Limb (tissue), 2 donors: ENCODE results near the gene PBOV1.

Experiments
- DNase-seq, 2 donors: peaks; one replicate each; pipeline ENCODE4 v3.0.0-alpha.2; 2016; ENCODE audit errors: extremely low spot score in 2 of 2

PBOV1 gene

GRCh38 chr6:138205437-138206094, 12.7 kb downstream of the PBOV1 start:
- no peak for DNase-seq

DNA sequence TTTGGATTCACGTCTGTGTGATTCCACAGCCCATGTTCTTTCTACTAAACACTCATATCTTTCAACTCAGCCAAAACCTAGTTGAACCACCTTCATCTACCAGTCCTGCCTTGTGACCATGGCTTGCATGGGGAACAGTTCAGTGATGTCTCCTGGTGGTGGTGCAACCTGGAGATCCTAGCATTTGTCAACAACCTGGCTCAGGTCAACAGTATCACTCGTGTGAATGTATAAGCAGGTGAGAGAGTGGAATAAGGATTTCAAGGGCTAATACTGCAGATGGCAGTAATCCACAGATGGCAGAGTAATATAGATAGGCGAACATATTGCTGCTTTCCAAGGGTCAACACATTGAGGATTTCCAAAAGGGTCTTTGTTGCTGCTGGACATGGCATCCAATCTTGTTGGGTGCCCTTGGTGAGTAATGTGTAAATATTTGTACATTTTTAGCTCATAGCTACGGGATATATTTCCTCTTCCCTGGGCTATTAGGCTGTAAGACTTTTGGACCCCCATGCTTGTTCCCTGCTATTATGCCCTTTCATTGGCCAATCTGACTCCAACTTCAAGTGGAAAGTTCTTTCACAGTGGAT, 13.4 kb downstream of the PBOV1 start:
- DNase-seq, result no peak

DNA sequence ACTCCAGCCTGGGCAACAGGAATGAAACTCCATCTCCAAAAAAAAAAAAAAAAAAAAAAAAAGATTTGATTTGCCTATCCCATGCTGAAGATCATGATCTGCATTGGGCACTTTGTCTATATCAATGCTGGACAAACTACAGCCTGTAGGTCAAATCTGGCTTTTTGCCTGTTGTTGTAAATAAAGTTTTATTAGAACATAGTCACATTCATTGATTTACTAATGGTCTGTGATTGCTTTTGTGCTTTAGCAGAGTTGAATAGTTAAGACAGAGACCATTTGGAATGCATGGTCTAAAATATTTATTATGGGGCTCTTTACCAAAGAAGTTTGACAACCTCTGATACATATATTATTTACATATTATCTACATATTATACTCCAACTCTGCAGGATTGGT, 14.0 kb downstream of the PBOV1 start:
- no peak for DNase-seq

DNA sequence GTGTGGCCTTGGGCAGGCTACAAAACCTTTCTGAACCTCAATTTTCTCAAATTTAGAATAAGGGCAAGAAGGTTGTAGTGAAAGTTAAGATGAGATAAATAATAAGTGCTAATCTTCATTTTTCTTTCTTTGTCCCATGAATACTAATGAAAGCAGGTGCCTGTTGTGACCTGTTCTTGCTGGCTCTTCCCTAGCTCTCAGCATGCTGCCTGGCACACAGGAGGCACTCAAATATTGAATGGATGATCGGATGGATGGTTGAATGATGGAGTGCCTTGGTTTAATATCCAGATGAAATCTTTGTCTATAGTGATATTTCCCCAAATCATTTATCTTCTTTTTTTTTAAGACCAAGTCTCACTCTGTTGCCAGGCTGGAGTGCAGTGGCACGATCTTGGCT, 15.0 kb downstream of the PBOV1 start:
- DNase-seq, result no peak

DNA sequence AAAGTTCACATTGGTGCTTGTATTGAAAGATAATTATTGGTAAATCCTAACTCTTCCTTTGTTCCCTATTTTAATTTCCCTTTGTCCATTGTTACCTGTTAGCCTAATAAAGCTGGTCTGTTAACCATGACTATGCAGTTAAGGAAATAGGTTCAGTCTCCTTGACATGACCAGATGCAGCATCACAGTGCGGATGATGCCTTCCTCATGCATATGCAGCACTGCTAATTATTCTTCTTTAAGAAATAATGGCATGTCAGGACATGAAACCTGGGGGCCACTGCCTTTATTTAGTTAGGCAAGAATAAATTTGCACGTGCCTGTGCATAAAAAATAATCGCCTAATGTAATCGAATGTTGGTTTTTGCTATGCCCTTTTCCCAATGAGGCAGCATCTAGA, 16.5 kb downstream of the PBOV1 start:
- DNase-seq, result no peak

DNA sequence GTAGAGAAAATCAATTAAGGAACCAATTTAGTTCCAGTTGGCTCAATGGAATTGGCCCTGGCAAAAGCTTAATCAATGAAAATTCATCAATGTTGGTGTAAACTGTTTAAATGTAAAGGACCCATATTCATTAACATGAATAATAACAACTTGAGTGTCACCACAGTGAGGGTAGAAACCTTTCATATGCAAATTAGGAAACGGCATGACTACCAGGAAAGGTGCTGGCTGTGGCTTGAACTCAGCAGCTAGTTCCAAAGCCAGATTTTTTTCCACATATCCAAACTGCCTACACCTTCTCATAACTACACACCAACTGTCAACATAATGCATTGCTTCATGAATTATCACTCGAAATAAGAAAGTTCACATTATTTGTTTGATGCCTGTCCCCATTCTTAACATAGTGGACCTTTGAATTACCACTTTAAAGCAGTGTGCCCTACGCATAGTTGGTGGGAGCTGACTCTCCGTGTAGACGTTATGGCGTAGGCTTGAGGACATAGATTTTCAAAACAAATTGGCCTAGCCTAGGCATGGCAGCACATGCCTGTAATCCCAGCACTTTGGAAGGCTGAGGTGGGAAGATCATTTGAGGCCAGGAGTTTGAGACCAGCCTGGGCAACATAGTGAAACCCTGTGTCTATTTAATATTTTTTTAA, 19.7 kb downstream of the PBOV1 start:
- no peak for DNase-seq

DNA sequence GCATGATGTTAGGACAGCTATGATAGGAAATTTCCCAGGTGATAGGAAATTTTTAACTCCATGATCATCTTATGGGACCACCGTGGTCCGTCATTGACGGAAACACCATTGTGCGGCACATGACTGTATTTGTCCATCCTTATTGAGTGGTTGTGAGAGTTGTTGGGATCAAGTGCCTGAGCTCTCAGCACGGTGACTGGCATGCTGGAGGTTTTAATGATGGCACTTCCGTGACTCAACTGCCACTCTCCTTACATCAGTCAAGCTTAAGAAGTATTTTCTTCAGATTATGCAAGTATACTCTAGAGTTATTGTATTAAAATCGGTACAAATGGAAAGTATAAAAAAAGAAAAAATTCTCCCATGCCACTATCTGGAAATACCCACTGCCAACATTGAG, 20.7 kb downstream of the PBOV1 start:
- DNase-seq, result no peak

DNA sequence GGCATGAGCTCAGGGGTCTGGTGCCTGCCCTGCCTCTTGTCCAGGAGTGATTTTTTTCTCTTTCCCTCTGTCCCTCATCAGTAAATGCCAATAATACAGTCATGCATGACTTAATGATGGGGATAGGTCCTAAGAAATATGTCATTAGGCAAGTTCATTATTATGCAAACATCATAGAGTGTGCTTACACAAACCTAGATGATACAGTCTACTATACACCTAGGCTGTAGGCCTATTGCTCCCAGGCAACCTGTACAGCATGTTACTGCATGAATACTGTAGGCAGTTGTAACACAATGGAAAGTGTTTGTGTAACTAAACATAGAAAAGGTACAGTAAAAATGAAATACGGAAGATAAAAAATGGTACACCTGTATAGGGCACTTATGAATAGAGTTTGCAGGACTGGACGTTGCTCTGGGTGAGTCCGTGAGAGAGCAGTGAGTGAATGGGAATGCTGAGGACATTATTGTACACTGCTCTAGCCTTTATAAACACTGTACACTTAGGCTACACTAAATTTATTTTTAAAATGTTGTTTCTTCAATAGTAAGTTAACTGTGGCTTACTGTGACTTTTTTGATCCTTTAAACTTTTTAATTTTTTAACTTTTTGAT, 22.1 kb downstream of the PBOV1 start:
- no peak for DNase-seq

DNA sequence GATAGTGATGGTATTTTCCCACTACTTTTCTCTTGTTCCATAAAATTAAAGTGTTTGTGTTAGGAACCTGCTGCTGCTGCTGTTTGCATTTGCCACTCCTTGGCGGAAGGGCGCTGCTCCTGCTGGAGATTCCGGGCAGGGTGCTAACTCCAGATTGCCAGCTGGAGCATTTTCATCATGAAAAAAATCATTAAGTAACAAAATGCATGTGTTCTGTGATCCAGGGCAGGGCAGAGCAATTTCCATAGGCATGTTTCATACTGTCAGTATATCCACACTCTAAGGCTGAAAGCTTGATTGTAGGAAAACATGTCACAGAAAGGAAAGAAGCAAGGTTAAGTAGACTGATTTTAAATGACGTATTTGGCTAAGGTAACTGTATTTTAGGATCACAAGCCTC, 24.0 kb downstream of the PBOV1 start:
- DNase-seq, result no peak

- peak in 1 of 2 donors; percentile 33 for DNase-seq
These were observed 29.9 kb downstream of the PBOV1 start for GRCh38 chr6:138188278-138188941.

GRCh38 chr6:138187156-138187555, 31.1 kb downstream of the PBOV1 start:
- DNase-seq, result no peak

- DNase-seq, result no peak
These were observed 34.1 kb downstream of the PBOV1 start for GRCh38 chr6:138184230-138184629.

- no peak for DNase-seq
These were observed 34.5 kb downstream of the PBOV1 start for GRCh38 chr6:138183790-138184134.

DNA sequence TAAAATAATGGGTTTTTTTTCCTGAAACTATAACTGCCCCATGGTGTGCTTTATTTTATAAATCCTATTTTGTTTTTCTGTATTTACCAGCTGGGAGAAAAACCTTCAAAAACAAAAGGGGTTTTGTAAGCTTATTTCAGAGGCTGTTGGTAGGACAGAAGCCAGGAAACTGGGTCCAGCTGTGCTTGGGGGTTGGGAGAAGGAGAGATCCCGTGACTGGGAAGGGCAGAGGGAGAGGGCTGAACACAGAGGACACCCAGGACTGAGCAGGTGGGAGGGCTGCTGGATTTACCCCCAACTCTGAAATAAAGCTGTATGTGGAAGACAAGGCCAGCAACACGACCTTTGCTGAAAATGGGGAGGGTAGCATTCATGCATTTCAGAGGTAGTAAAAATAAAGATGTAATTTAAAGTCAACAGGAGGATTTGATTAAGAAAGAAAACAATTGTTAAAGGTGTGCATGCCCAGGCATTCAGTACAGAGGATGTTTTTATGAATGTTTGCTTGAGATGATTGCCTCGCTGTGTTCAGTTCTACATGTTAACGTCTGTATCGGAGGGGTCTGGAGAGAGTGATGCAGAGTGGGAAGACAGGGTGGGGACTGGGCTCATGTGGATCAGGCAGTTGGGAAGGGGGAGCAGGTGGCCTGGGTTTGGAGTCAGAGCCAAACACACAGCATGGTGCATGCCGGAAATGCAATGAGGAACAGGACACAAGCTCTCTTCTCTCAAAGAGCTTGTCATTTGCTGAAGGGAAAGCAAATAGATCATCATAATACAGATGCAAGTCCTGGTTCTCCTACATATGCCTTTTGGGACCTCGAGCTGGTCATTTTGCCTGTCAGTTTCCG, 35.1 kb downstream of the PBOV1 start:
- peak in 1 of 2 donors; percentile 38 for DNase-seq

GRCh38 chr6:138176652-138177232, 41.5 kb downstream of the PBOV1 start:
- no peak for DNase-seq

DNA sequence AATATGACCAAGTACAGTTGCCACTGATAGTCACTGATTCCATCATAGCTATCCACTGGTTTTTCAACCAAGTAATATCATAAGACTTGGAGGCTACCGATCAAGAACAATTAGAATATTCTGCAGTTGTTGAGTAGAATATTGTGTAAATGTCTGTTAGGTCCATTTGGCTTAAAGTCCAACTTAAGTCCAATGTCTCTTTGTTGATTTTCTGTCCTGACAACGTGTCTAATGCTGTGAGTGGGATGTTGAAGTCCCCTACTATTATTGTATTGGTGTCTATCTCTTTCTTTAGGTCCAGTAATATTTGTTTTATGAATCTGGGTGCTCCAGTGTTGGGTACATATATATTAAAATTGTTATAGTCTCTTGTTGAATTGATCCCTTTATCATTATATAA, 42.7 kb downstream of the PBOV1 start:
- no peak for DNase-seq
